Measurements from ENCODE around the gene MTMR6.

Gene MTMR6

DNA sequence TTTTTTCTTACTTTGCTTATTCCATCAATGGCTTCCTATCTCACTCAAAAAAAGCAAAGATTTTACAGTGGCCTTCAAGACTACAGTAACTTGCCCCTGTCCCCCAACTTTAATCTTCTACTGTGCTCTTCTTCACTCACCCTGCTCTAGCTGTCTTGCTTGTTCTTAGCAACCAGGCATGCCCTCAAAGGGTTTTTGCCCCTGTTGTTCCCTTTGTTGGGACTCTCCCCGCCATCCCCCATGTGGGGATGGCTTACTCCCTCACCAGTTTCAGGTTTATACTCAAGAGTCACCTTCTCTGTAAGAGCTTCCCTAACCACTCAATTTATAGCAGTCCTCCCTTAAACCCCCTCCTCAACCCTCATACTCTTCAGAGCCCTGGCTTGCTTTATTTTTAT lies 5.4 kb downstream of the MTMR6 start:
- TF ChIP-seq TCF12 (IDR thresholded peaks at IDR 0.05; ENCODE audit: low read depth) (no peak), ZBTB7A (IDR thresholded peaks at IDR 0.05; ENCODE audit: low read depth) (no peak), YY1 (IDR thresholded peaks at IDR 0.05; ENCODE audit: low read depth) (no peak)

DNA sequence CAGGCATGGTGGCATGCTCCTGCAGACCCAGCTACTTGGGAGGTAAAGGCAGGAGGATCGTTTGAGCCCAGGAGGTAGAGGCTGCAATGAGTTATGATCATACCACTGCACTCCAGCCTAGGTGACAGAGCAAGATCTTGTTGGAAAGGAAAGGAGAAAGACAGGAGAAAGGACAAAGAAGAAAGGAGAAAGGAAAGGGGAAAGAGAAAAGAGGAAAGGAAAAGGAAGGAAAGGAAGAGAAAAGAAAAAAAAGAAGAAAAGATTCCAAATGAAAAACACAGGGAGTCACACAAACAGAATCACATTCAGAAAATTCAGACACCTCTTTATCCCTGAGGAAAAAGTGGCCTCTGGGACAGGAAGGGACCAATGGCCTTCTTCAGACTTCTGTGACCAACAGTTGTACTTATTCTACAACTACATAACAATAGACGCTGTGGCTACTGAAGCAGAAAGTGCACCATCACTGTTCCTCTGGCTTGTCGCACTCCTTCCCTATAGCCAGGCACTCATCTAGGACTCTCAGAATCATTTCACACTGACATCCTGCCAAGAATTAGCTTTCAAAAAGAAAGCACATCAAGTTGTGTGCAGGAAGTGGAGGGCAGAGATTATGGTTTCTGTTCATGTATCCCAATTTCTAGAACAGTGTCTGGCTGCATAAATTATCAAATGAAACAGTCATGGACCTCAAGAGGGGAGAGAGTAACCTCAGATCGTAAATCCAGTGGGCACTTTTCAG lies 5.9 kb downstream of the MTMR6 start:
- TF ChIP-seq EGR1 (IDR thresholded peaks at IDR 0.05) = no peak
- no peak for TF ChIP-seq TCF12 (IDR thresholded peaks at IDR 0.05; ENCODE audit: low read depth)
- TF ChIP-seq TAF1 (IDR thresholded peaks at IDR 0.05; ENCODE audit: low read depth) = no peak
- TF ChIP-seq, protein P1, sequence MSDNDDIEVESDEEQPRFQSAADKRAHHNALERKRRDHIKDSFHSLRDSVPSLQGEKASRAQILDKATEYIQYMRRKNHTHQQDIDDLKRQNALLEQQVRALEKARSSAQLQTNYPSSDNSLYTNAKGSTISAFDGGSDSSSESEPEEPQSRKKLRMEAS (IDR thresholded peaks at IDR 0.05) = no peak
- TF ChIP-seq TEAD4 (IDR thresholded peaks at IDR 0.05) = no peak
- TF ChIP-seq, protein P2, sequence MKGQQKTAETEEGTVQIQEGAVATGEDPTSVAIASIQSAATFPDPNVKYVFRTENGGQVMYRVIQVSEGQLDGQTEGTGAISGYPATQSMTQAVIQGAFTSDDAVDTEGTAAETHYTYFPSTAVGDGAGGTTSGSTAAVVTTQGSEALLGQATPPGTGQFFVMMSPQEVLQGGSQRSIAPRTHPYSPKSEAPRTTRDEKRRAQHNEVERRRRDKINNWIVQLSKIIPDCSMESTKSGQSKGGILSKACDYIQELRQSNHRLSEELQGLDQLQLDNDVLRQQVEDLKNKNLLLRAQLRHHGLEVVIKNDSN (IDR thresholded peaks at IDR 0.05) = no peak
- no peak for TF ChIP-seq RAD21 (IDR thresholded peaks at IDR 0.05; ENCODE audit: low read depth)
- TF ChIP-seq ZBTB7A (IDR thresholded peaks at IDR 0.05; ENCODE audit: low read depth) = no peak

DNA sequence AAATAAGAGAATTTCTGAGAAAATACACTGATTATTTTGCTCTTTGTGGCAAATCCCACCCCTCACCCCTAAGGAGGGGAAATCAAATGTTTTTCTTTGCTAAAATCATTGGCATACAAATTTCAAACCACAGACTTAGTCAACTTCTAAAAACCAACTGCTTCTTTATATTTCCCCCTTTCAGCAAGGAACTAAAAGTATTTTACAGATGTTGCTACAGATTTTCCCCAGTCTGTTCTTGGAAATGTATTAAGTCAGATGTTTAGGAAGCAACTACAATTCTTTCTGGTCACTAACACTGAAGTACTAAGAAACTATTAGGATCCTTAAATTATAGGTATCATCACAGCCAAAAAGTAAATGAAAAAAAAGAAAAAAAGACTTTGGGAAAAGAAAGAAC lies 6.9 kb downstream of the MTMR6 start:
- TF ChIP-seq TCF12 (IDR thresholded peaks at IDR 0.05; ENCODE audit: low read depth) = no peak

DNA sequence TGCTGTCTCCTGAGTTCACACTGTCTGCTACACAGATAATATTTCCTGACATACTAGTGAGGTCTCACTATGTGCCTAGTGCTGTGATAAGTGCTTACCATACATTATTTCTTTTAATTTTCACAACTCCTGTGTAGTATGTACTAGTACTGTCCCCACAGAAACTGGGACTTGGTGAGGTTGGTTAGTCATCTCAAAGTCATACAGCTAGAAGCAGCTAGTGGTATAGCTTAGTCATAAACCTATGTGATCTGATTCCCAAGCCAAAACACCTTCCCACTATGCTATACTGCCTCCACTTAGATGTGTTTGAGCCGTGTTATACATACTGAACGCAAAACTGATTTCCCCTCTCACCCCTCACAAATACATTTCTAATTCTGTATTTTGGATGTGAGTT lies 10.5 kb downstream of the MTMR6 start:
- TF ChIP-seq, protein P1 (IDR thresholded peaks at IDR 0.05) = no peak
- TF ChIP-seq, protein P3, sequence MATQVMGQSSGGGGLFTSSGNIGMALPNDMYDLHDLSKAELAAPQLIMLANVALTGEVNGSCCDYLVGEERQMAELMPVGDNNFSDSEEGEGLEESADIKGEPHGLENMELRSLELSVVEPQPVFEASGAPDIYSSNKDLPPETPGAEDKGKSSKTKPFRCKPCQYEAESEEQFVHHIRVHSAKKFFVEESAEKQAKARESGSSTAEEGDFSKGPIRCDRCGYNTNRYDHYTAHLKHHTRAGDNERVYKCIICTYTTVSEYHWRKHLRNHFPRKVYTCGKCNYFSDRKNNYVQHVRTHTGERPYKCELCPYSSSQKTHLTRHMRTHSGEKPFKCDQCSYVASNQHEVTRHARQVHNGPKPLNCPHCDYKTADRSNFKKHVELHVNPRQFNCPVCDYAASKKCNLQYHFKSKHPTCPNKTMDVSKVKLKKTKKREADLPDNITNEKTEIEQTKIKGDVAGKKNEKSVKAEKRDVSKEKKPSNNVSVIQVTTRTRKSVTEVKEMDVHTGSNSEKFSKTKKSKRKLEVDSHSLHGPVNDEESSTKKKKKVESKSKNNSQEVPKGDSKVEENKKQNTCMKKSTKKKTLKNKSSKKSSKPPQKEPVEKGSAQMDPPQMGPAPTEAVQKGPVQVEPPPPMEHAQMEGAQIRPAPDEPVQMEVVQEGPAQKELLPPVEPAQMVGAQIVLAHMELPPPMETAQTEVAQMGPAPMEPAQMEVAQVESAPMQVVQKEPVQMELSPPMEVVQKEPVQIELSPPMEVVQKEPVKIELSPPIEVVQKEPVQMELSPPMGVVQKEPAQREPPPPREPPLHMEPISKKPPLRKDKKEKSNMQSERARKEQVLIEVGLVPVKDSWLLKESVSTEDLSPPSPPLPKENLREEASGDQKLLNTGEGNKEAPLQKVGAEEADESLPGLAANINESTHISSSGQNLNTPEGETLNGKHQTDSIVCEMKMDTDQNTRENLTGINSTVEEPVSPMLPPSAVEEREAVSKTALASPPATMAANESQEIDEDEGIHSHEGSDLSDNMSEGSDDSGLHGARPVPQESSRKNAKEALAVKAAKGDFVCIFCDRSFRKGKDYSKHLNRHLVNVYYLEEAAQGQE (IDR thresholded peaks at IDR 0.05; ENCODE audit: low read depth) = no peak
- TF ChIP-seq NFIC (IDR thresholded peaks at IDR 0.05) (no peak), TAF1 (IDR thresholded peaks at IDR 0.05; ENCODE audit: low read depth) (no peak), RAD21 (IDR thresholded peaks at IDR 0.05; ENCODE audit: low read depth) (no peak), YY1 (IDR thresholded peaks at IDR 0.05; ENCODE audit: low read depth) (no peak), CEBPB (IDR thresholded peaks at IDR 0.05) (no peak), CREB1 (IDR thresholded peaks at IDR 0.05; ENCODE audit: low read depth) (no peak), TCF12 (IDR thresholded peaks at IDR 0.05; ENCODE audit: low read depth) (no peak), EP300 (IDR thresholded peaks at IDR 0.05; ENCODE audit: borderline replicate concordance) (no peak), EGR1 (IDR thresholded peaks at IDR 0.05) (no peak), FOXM1 (IDR thresholded peaks at IDR 0.05; ENCODE audit: borderline replicate concordance, low read depth) (no peak), ZBTB7A (IDR thresholded peaks at IDR 0.05; ENCODE audit: low read depth) (no peak), TEAD4 (IDR thresholded peaks at IDR 0.05) (no peak)
- TF ChIP-seq, protein P2 (IDR thresholded peaks at IDR 0.05) = no peak

DNA sequence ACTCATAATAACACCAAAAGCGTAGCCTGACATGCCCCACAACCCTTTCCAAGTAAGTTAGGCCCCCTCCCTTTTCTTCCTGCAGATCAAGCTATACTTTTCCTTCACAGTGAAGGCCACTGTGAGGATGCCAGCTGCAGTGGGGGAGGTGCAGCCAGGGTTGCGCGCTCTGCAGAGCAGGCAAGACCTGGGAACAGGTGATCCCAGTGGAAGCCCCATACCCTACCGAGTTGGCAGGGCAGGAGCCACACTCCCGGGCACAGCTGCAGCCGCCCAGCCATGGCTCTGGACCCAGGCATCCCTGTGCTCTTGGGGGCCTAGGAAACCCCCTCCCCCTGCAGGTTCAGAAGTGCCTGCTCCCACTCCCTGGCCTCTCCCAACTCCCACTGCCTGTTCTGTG lies 18.7 kb downstream of the MTMR6 start:
- TF ChIP-seq CREB1 (IDR thresholded peaks at IDR 0.05; ENCODE audit: low read depth) = no peak
- TF ChIP-seq FOXM1 (IDR thresholded peaks at IDR 0.05; ENCODE audit: borderline replicate concordance, low read depth) = no peak
- TF ChIP-seq RAD21 (IDR thresholded peaks at IDR 0.05; ENCODE audit: low read depth) = no peak
- TF ChIP-seq ZBTB7A (IDR thresholded peaks at IDR 0.05; ENCODE audit: low read depth) = no peak
- TF ChIP-seq, protein P1 (IDR thresholded peaks at IDR 0.05) = no peak
- no peak for TF ChIP-seq TEAD4 (IDR thresholded peaks at IDR 0.05)
- no peak for TF ChIP-seq CEBPB (IDR thresholded peaks at IDR 0.05)
- no peak for TF ChIP-seq YY1 (IDR thresholded peaks at IDR 0.05; ENCODE audit: low read depth)
- no peak for TF ChIP-seq EP300 (IDR thresholded peaks at IDR 0.05; ENCODE audit: borderline replicate concordance)
- TF ChIP-seq, protein P2 (IDR thresholded peaks at IDR 0.05) = no peak
- no peak for TF ChIP-seq TCF12 (IDR thresholded peaks at IDR 0.05; ENCODE audit: low read depth)
- TF ChIP-seq, protein P3 (IDR thresholded peaks at IDR 0.05; ENCODE audit: low read depth) = no peak
- TF ChIP-seq TAF1 (IDR thresholded peaks at IDR 0.05; ENCODE audit: low read depth) = no peak
- no peak for TF ChIP-seq EGR1 (IDR thresholded peaks at IDR 0.05)
- TF ChIP-seq NFIC (IDR thresholded peaks at IDR 0.05) = no peak
